ENCODE measurements around the gene MYH6.

- TF ChIP-seq CTCF (IDR thresholded peaks at IDR 0.05; ENCODE audit: insufficient read depth, low read depth, low read length) (no peak), EZH2 (IDR thresholded peaks at IDR 0.05; ENCODE audit: insufficient read depth, low read length) (no peak)
These were observed at the start of gene MYH6 for GRCh38 chr14:23407516-23408306.
